IPS DF 4.7 (cell line): ENCODE measurements around the gene TPST2.

Experiments used
- DNase-seq: peaks from one replicate; pipeline ENCODE4 v3.0.0-alpha.2; 2013; ENCODE audit warnings: low spot score; ENCODE audit errors: extremely low read depth

The TPST2 gene

DNA sequence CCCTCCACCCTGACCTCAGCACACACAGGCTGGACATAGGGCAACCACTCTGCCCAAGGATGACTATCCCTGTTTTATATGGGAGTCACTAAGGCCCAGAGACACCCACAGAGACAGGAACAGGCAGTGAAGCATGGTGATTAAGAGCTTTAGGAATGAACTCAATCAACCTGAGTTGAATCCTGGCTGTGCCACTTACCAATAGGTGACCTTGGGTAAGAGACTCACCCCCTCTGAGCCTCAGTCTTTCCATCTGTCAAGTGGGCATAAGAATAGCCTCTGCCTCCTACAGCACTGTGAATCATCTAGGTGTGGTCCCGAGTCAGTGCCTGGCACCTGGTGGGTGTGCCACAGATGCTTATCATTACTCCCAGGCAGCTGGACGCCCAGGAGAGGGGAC, 21.1 kb upstream of the TPST2 start:
- DNase-seq, result no peak

DNA sequence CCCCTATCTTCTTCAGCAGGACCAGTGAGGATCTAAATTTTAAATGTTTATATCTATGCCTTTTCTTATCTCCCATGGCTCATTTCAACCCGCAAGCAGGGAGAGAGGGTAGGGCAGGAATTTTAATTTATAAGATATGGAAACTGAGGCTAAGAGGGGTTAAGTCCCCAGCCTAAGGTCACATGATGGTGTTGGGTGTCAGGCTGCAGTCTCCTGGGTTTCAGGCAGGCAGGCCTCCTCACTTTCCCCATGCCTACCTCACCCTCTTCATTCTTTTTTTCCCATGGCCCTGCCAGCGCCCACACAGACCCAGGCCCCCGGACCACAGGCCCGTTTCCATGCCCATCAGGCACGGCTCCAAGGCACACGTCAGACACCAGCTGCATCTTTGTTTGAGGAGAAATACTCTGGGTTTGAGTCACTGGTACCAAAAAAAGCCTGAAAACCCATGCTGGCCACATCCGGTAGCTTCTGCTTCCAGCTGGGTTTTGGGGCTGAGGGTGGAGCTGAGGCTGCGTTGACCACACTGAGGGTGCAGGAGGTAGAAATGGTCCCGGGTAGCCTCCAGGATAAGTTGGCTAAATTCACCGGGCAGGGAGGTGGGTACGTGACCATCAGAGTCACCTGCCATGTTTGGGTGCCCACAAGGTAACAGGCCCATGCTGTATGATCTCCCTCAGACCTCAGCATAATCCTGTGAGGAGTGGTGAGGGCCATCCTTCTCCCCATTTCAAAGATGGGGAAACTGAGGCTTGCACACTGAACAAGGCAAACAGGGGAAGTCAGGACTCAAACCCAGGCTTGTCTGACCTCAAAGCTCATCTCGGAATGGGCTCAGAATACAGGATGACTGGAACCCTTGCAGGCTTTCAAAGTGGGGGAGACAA, 20.4 kb upstream of the TPST2 start:
- no peak for DNase-seq

DNA sequence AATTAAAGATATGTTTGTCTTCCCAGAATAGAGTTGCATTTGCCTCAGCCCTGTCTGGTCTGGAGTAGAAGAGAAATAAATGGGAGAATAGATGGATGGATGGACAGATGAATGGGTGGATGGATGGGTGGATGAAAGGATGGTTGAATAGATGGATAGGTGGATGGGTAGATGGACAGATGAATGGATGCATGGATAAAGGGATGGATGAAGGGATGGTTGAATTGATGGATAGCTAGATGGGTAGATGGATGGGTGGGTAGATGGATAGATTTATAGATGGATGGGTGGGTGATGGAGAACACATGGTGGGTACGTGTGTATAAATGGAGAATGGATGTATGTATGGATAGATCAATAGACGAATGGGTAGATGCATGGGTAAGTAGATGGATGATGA, 19.4 kb upstream of the TPST2 start:
- no peak for DNase-seq

DNA sequence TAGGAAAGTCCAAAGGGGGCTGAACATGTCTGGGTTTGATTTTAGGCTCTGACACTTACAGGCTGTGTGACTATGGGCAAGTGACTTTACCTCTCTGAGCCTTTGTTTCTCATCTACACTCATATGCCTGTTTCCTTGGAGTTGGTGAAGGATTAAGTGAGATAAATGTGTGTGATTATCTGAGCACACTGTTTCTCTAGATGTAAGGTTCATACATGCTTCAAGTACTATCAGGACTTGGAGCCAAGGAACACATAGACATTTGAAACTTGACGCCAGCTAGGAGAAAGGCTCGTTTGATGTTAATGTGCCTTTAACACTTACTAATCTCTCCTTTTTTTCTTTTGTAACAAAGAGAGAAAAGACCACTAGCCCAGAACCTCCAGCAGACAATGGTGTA, 18.2 kb upstream of the TPST2 start:
- DNase-seq, result no peak

DNA sequence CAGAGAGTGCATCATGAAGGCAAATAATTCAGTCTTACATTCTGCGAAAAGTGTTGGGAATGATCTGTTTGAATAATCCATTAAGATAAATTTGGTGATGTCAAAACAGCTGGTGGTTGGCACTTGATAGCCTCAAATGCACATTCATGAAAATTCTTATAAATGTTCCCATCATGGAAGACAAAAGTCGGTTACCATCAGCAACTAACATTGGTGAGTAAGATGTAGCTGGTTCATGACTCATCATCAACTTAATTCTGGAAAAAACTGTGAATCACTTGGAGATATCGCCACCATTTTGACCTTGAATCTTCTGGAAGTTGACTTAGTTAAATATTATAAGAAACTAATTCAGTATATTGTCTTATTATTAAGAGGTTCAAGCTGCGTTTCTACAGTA, 16.7 kb upstream of the TPST2 start:
- DNase-seq, result no peak

DNA sequence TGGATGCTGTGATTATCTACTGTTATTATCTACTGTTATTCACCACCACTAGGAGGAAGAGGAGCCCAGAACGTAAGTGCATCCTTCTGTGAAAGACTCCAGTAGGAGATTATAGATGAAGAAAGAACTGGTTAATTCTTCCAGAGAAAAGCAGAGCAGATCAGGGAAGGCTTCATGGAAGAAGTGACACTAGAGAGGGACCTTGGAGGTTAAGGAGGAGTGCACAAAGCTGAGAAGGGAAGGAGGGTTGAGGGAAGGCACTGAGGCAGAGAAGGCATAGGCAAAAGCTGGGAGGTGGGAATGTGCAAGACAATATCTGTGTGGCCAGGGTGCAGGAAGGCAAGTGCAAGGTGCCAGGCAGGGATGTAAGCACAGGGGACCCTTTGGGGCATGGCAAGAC, 14.4 kb upstream of the TPST2 start:
- DNase-seq, result no peak

DNA sequence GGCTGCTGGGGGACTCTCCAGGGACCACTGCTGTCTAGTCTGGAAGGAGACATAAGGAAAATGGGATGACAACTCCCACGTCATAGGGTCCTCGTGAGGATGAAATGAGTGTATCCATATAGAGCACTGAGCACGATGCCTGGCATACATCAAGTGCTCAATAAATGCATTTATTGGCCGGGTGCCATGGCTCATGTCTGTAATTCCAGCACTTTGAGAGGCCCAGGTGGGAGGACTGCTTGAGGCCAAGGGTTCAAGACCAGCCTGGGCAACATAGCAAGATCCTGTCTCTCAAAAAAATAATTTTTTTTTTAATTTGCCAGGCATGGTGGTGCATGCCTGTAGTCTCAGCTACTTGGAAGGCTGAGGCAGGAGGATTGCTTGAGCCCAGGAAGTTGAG, 12.2 kb upstream of the TPST2 start:
- no peak for DNase-seq

DNA sequence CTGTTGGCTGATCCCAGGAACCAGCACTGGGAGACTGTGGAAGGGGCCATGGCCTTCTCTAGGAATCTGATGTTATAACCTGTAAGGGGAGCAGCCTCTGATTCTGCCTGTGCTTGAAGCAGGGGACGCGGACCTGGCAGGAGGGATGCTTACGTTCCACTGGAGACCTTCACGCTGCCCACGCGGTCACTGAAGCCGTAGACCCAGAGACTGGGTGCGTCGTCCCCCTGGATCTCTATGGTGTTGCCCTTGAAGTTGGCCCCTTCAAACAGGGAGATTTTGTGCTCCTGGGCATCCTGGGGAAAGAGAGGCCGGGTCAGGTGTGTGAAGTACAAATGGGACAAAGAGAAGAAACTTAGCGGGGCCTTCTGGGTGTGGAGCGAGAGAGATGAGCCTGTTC, 11.8 kb upstream of the TPST2 start:
- DNase-seq, result no peak

DNA sequence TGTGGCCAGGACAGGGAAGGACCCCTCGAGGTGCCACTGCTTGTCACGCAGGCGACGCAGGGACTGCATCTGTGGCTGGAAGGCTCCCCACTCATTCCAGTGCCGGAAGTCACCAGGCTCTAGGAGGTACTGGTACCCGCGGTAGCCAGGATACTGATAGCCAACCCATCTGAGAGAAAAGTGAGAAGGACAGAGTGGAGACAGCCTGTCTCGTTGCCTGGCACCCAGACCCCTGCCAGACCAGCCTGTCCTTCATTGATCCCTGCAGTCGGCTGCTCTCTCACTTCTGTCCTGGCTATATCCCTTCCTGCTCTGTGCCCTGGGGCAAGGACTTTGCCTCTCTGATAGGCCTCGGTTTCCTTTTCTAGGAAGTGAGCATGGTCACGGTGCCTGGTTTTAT, 9.6 kb upstream of the TPST2 start:
- no peak for DNase-seq

DNA sequence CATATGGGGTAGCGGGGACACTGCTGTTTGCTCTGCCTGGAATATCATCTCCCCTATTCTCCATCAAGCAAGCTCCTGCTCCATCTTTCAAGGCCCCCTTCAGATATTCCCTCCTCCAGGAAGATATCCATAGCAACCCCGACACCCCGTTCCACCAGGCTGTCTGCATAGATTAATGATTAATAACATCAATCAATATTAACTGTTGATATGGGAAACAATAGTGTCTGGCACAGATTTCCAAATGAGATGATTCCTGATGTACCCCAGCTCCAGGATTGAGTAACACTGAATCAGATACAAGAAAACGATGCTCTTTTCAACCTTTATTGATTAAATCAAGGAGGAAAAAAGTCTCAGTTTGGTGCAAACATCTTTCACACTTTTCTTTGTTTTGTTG, 7.5 kb upstream of the TPST2 start:
- no peak for DNase-seq

DNA sequence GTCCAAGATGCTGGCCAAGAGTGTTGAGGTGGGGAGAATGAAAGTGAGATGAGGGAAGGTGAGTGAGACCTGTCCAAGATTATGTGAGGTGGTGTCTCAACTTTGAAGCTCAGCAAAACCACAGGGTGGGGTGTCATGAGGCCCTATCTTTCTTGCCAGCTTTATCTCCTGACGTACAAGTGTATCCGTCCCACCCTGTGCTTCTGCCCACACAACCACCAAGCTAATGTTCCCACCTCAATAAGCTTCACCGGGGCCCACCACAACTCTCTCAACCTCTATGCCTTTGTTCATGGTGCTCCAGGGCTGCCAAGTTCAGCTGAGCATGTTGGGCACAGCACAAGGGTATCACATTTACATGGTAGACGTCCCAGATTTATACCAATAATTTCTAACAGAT, 7.1 kb upstream of the TPST2 start:
- no peak for DNase-seq

DNA sequence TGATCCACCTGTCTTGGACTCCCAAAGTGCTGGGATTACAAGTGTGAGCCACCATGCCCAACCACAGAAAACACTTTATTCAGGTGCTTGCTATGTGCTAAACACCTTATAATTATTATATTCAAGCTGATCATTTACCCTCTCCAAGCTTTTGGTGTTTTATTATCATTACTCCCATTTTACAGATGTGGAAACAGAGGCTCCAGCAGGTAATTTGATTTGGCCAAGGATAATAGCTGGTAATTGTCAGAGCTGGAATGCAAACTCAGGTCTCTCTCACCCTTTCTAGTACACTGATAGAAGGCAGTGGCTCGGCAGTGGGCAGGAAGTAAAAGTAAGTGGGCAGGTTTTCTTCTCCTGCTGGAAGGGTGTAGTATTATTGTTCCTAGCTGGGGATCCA, 3.8 kb upstream of the TPST2 start:
- DNase-seq, result no peak

DNA sequence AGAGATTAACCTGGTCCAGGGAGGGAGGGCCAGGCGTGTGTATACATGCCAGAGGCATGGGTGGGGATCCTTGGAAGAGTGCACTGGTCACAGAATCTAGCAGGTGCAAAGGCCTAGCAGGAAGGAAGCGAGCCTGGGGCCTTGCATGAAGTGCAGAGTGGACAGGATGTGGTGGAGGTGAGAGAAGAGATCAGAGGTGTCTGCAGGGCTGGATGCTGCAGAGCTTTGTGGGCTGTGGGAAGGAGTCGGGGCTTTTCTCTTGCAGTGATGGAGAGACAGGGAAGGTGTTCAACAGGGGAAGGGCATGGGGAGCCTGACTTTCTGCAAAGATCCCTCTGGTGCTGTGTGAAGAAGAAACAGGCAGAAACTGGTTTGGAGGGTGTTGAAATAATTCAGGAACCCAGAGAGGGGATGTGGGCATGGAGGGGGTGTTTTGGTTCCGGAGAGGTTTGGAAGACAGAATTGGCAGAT, 2.5 kb upstream of the TPST2 start:
- no peak for DNase-seq

DNA sequence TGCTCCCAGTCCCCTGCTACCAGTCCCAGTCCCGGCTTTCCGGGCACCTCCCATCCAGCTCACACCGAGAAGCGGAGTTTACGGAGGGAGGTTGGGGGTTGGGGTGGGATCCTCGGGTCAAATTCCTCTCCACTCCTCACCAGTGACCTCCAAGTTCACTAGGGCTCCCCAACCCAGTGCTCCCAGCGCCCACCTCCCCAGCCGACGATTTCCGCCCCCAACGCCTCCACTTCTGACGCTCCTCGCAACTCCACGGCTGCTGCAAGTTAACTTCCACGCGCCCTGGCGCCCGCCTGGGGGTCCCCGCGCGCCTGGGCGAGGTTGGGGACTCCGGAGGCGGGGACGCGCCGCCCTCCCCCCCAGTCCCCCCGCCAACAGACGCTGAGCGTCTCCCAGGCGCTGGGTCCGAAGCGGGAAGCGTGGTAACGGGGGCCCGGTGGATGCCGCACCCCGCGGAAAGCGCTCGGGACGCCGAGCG, 526 bp downstream of the TPST2 start:
- no peak for DNase-seq

DNA sequence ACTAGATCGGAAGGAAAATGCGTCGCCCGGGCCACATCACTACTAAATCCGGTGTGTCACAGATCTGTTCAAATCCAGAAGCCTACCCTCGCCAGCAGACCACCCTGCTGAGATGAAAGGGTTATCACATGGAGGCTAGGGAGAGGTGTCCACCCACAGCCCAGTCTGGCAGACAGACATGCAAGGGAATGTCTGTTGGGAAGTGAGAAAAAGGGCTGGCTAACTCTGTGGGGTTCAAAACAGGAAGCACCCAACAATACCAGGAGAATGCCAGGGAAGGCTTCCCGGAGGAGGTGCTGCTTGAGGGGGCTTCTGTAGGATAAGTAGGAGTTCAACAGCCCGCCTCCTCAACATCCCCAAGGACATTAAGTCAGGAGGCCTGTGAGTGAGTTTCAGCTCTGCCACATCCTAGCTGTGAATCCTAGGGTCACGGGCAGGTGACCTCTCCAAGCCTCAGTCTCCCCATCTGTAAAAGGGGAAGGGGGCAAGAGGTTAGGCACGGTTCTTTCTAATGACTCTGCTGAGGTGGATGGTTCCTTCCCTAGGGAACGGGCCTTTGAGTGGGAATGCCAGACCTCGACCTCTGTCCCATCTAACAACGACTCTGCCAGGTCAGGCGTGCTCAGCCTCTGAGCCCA, 1.1 kb downstream of the TPST2 start:
- no peak for DNase-seq

DNA sequence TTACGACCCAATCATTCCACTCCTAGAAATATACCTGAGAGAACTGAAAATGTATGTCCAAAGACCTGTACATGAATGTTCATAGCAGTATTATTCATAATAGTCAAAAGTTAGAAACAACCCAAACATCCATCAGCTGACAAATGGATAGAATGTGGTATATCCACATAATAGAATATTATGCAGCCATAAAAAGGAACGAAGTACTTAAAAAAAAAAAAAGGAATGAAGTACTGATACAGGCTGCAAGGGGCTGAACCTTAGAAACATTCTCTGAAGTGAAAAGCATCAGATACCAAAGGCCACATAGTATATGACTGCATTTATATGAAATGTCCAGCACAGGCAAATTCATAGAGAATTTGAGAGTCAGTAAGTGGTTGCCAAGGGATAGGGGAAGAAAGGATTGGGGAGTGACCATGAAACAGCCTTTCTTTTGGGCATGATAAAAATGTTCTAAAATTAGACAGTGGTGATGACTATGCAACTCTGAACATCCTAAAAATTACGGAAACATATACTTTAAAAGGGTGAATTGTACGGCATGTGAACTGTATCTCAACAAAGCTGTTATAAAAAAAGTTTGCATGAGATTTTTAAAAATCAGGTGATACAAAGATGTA, 1.8 kb downstream of the TPST2 start:
- no peak for DNase-seq

DNA sequence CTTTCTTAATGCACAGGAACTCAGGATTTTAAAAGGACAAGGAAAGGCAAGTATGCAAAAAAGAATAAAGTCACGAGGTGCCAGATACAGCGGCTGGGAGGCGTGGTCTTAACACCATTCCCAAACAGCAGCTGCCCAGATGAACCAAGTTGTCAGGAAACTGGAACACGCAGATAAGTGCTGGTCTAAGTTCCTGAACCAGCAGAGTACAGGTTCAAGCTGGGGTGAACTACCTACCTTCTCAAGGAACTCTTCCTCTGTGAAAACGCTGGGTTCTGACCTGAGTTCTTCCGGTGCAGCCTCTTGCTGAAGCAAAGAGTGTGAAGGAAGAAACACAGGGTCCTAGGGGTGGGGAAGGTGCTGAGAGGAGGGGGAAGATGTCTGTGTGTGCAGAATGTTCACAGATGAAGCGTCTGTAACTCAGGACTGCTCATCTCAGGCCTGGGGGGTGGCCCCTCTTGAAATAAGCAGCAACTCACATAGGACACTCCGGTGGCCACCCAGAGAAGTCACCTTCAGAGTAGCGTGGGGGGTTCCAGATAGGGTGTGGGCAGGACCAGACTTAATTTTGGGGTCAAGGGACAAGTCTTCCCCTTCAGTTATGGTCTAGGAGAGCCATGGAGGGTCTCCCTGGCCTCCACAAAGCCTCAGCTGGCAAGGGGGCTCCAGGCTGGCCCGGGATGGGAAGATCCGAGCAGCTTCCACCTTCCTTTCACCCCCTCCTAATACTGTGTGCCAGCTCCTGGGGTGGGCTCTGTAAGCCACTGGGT, 3.2 kb downstream of the TPST2 start:
- DNase-seq, result no peak

DNA sequence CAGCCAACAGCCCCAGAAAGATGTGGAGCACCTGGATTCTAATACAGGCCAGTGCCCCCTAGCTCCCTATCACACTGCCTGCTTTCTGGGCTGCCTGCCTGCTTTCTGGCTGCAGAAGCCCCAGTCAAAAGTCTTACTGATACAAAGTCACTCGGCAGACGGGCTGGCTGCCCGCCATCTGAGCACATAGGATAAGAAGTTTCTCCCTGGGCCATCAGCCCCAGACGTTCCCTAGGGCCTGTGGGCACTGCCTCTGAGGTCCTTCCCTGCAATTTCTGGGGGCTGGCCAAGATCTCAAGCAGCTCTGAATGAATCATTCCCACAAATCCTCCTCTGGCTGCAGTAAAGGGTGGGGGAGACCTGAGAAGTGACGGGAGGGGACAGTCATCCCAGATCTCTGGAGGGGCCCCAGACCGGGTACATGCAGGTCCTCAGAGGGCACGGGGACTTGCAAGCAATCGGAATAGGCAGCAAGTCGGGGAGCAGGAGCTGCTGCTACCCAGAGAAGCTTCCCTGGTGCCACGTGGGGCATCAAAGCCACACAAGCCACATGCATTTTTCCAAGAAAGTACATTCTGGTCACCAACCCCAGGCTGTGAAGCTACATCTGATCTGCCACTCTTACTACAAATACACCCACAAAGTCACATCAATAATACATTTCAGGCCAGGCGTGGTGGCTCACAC, 4.7 kb downstream of the TPST2 start:
- no peak for DNase-seq

DNA sequence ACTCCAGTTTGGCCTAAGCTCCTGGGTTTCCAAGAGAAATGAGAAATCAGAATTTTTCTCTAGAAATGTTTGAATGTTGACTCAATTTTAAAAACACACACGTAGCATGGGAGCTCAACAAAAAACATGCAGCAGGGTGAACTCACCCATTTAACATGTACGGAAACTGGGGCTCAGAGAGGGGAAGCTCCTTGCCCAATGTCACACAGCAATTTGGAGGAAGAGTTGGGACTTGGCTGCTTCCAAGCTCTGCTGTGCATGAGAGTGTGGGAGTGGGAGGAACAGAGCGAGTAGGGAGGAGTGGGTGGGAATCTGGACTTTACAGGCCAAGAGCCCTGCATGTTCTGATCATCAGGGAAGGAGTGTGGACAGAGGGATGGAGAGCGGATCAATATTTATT, 5.9 kb downstream of the TPST2 start:
- no peak for DNase-seq

DNA sequence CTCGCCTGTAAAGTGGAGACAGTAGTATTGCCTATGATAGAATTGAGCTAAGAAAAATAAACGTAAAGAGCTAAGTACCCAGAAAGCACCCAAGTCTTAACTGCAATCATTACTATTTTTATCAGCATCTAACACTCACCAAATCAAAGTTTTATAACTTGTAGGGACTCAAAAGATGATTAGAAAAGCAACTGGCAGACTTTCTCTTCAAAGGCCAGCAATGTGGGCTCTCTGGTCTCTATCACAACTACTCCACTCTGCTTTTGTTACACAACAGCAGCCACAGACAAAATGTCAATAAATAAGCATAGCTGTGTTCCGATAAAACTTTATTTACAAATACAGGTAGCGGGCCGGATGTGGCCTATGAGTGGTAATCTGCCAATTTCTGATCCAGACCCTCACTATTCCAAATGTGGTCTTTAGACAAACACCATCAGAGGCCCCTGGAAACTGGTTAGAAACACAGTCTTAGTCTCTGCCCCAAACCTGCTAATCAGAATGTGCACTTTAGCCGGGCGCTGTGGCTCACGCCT, 8.2 kb downstream of the TPST2 start:
- DNase-seq, result no peak

DNA sequence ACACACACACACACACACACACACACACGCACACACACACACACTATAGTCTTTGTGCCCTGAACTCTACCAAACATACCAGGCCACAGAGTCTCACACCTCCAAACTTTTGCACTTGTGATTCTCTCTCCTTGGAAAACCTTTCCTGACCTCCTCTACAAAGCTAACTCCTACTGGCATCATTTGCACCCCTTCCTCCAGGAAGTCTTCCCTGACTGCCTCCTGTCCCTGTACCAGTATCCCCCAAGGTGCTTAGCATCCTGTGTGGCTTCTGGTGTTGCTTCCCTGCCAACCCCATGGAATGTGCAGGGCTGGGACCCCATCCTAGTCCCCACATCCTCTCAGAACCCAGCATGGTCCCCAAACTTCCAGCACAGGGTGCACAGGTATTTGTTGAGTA, 8.9 kb downstream of the TPST2 start:
- no peak for DNase-seq
